Natural killer cell treated with Interleukin-12 subunit alpha and Interleukin-12 subunit beta and Interleukin-15 and Interleukin-18, amount 100 ng/mL, for 72 hours (primary cell): Measurements from ENCODE around the gene TEAD4. TPM values are rescaled to one million over a fixed set of nuclear protein-coding genes. Genes with fewer than 3 reads are reported as not detected.
"Not testable (repeated sequence)": the region's sequence is repeated elsewhere in the genome, so short reads cannot be mapped to it uniquely, and the experiment has no call there.

ENCODE experiments used
- ATAC-seq, 2 donors: fragments of 150-1000 bp; cut with Tn5 transposase in 1 of 2; sonication (Bioruptor Pico), chemical (Tn5 transposase) in 1 of 2; 2 replicates each; pipeline ENCODE4 v1.10.0; 2021
- DNase-seq: peaks from one replicate; pipeline ENCODE4 v3.0.0; 2022; ENCODE audit warnings: low spot score
- H3K27ac Mint-ChIP-seq, 2 donors: 1 replicate in 1 of 2; 2 replicates in 1 of 2; pipeline ENCODE4 v1.8.0; 2022; ENCODE audit warnings: mixed read lengths in 2 of 2, mild to moderate bottlenecking in 1 of 2, moderate library complexity in 1 of 2
- H3K27me3 Mint-ChIP-seq, 2 donors: 1 replicate in 1 of 2; 2 replicates in 1 of 2; pipeline ENCODE4 v1.8.0; 2022; ENCODE audit warnings: mixed read lengths in 2 of 2
- H3K36me3 Mint-ChIP-seq: one replicate; pipeline ENCODE4 v1.8.0; 2022; ENCODE audit warnings: mixed read lengths
- H3K4me1 Mint-ChIP-seq, 2 donors: 1 replicate in 1 of 2; 2 replicates in 1 of 2; pipeline ENCODE4 v1.8.0; 2022; ENCODE audit warnings: low read depth in 2 of 2, mixed read lengths in 2 of 2, mild to moderate bottlenecking in 1 of 2
- H3K4me3 Mint-ChIP-seq: one replicate; pipeline ENCODE4 v1.8.0; 2022; ENCODE audit warnings: mixed read lengths
- H3K9me3 Mint-ChIP-seq: 2 replicates; pipeline ENCODE4 v1.8.0; 2022; ENCODE audit warnings: mixed read lengths
- total RNA-seq, 2 donors: library from RNA; stranded (reverse); gene quantifications; one replicate each; pipeline ENCODE4 v1.2.3, GENCODE V29; 2022

TEAD4 gene
- total RNA-seq, 2 donors from 2014 or later: 0.33 TPM; not detected in 1

DNA sequence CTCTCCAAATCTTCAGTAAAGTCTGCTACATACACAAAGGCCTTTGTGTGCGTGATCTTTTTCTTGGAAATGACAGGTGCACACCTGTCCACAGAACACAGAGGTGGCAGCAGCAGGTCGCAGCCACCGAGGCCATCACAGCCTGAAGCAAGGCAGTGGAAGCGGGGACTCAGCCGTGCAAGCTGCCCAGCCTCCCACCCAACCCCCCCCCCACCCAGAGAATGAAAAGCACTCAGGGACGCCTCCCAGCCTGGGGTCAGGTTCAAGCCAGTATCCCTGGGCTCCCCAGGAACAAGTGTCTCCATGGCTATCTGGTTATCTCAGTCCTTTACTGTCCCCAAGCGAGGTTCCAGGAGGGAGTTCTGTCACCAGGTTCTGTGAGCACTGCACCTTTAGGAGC, 86.8 kb downstream of the TEAD4 start:
- no peak overlapping the region for H3K27ac Mint-ChIP-seq
- H3K4me1 Mint-ChIP-seq: no peaks in the 10 kb centered on the region
- H3K36me3 Mint-ChIP-seq: no peaks in the 10 kb centered on the region
- no peaks in the 10 kb centered on the region for H3K9me3 Mint-ChIP-seq
- no peak overlapping the region for H3K4me3 Mint-ChIP-seq
- no peak for ATAC-seq
- H3K27me3 Mint-ChIP-seq: peaks cover 19 to 23% of the 10 kb centered on the region in 2 donors
- DNase-seq: no peak

- DNase-seq (no peak), ATAC-seq (no peak)
- H3K27me3 Mint-ChIP-seq: peaks cover 18 to 26% of the 10 kb centered on the region in 2 donors
- no peaks in the 10 kb centered on the region for H3K9me3 Mint-ChIP-seq
- no peak overlapping the region for H3K27ac Mint-ChIP-seq
- no peaks in the 10 kb centered on the region for H3K36me3 Mint-ChIP-seq
- H3K4me1 Mint-ChIP-seq: no peaks in the 10 kb centered on the region
- H3K4me3 Mint-ChIP-seq: no peak overlapping the region
These were observed 87.4 kb downstream of the TEAD4 start for GRCh38 chr12:3046441-3047200.

- DNase-seq (no peak), ATAC-seq (no peak)
- Mint-ChIP-seq H3K36me3 (no peaks in the 10 kb centered on the region), H3K4me3 (no peak overlapping the region), H3K27ac (no peak overlapping the region), H3K27me3 (peaks cover 12 to 22% of the 10 kb centered on the region in 2 donors), H3K4me1 (no peaks in the 10 kb centered on the region), H3K9me3 (no peaks in the 10 kb centered on the region)
These were observed 88.8 kb downstream of the TEAD4 start for GRCh38 chr12:3047961-3048360.

GRCh38 chr12:3048540-3048939, 89.3 kb downstream of the TEAD4 start:
- Mint-ChIP-seq H3K4me3 (no peak overlapping the region), H3K27ac (no peak overlapping the region), H3K9me3 (no peaks in the 10 kb centered on the region), H3K4me1 (no peaks in the 10 kb centered on the region), H3K27me3 (peaks cover 6 to 16% of the 10 kb centered on the region in 2 donors), H3K36me3 (no peaks in the 10 kb centered on the region)
- ATAC-seq: no peak
- DNase-seq: no peak

DNA sequence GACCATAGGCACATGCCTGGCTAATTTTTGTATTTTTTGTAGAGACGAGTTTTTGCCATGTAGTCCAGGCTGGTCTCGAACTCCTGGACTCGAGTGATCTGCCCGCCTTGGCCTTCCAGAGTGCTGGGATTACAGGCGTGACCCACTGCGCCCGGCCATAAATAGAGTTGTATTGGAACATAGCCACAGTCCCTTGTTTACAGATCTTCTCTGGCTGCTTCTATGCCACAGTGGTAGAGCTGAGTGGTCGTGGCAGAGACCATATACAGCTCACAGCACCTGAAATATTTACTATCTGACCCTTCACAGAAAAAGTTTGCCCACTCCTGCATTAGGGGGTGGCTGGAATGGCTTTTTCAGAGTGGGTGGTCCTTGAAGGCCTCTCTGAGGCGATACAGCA, 90.0 kb downstream of the TEAD4 start:
- H3K4me1 Mint-ChIP-seq: no peaks in the 10 kb centered on the region
- H3K27me3 Mint-ChIP-seq: peaks cover 0 to 14% of the 10 kb centered on the region in 2 donors
- no peaks in the 10 kb centered on the region for H3K9me3 Mint-ChIP-seq
- H3K27ac Mint-ChIP-seq: no peak overlapping the region
- no peaks in the 10 kb centered on the region for H3K36me3 Mint-ChIP-seq
- no peak overlapping the region for H3K4me3 Mint-ChIP-seq
- DNase-seq (no peak), ATAC-seq (no peak)

- Mint-ChIP-seq H3K4me3 (no peak overlapping the region), H3K27ac (no peak overlapping the region), H3K4me1 (no peaks in the 10 kb centered on the region), H3K36me3 (no peaks in the 10 kb centered on the region), H3K9me3 (no peaks in the 10 kb centered on the region), H3K27me3 (peaks cover 0 to 14% of the 10 kb centered on the region in 2 donors)
- DNase-seq (no peak), ATAC-seq (no peak)
These were observed 90.5 kb downstream of the TEAD4 start for GRCh38 chr12:3049611-3050249.

DNA sequence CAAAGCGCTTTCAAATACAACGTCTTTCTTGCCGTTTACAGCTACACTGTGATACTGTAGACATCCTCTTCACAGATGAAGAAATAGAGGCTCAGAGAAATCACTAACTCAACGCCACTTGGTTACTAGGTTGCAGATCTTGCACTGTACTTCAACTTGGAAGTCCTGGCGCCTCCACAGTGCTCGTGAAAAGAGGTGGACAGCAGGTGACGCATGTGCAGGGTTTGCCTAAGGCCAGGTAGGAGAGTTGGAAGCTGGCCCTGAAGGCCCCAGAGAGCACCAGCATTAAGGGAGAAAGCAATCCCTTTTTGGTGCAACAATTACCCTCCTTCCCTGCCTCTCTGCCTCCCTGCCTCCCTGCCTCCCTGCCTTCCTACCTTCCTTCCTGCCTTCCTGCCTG, 95.2 kb downstream of the TEAD4 start:
- ATAC-seq (no peak), DNase-seq (no peak)
- Mint-ChIP-seq H3K9me3 (no peaks in the 10 kb centered on the region), H3K27me3 (peaks cover 0 to 9% of the 10 kb centered on the region in 2 donors), H3K27ac (no peak overlapping the region), H3K4me3 (no peak overlapping the region), H3K4me1 (no peaks in the 10 kb centered on the region), H3K36me3 (no peaks in the 10 kb centered on the region)

- Mint-ChIP-seq H3K27ac (no peak overlapping the region), H3K4me3 (no peak overlapping the region), H3K4me1 (no peaks in the 10 kb centered on the region), H3K27me3 (peaks cover 6 to 13% of the 10 kb centered on the region in 2 donors), H3K36me3 (no peaks in the 10 kb centered on the region), H3K9me3 (no peaks in the 10 kb centered on the region)
- DNase-seq (no peak), ATAC-seq (no peak)
These were observed 96.0 kb downstream of the TEAD4 start for GRCh38 chr12:3055026-3055703.

GRCh38 chr12:3055704-3056467, 96.7 kb downstream of the TEAD4 start:
- Mint-ChIP-seq H3K27ac (no peak overlapping the region), H3K27me3 (peaks cover 11 to 14% of the 10 kb centered on the region in 2 donors), H3K9me3 (no peaks in the 10 kb centered on the region), H3K4me1 (no peaks in the 10 kb centered on the region), H3K4me3 (no peak overlapping the region), H3K36me3 (no peaks in the 10 kb centered on the region)
- DNase-seq (no peak), ATAC-seq (no peak)

GRCh38 chr12:3061059-3061458, 101.9 kb downstream of the TEAD4 start:
- H3K27ac Mint-ChIP-seq: no peak overlapping the region
- peaks cover 9% of the 10 kb centered on the region for H3K36me3 Mint-ChIP-seq
- no peak for DNase-seq
- H3K27me3 Mint-ChIP-seq: peaks cover 28 to 46% of the 10 kb centered on the region in 2 donors
- H3K9me3 Mint-ChIP-seq: no peaks in the 10 kb centered on the region
- no peaks in the 10 kb centered on the region for H3K4me1 Mint-ChIP-seq
- ATAC-seq: peak in 1 of 2 donors; percentile 17
- no peak overlapping the region for H3K4me3 Mint-ChIP-seq

GRCh38 chr12:3061501-3062215, 102.5 kb downstream of the TEAD4 start:
- H3K27me3 Mint-ChIP-seq: peaks cover 30 to 46% of the 10 kb centered on the region in 2 donors

GRCh38 chr12:3065300-3065699, 106.1 kb downstream of the TEAD4 start:
- peaks cover 38 to 46% of the 10 kb centered on the region in 2 donors for H3K27me3 Mint-ChIP-seq
- H3K27ac Mint-ChIP-seq: no peak overlapping the region
- ATAC-seq: no peak
- no peak overlapping the region for H3K4me3 Mint-ChIP-seq
- peaks cover 9% of the 10 kb centered on the region for H3K36me3 Mint-ChIP-seq
- H3K9me3 Mint-ChIP-seq: no peaks in the 10 kb centered on the region
- DNase-seq: no peak
- no peaks in the 10 kb centered on the region for H3K4me1 Mint-ChIP-seq

More at GRCh38 chr12:3061501-3062215, 102.5 kb downstream of the TEAD4 start:
- peak in 1 of 2 donors; percentile 20 for ATAC-seq
- Mint-ChIP-seq H3K36me3 (peaks cover 9% of the 10 kb centered on the region), H3K4me1 (no peaks in the 10 kb centered on the region), H3K27ac (no peak overlapping the region), H3K9me3 (no peaks in the 10 kb centered on the region), H3K4me3 (no peak overlapping the region)
- DNase-seq: no peak

DNA sequence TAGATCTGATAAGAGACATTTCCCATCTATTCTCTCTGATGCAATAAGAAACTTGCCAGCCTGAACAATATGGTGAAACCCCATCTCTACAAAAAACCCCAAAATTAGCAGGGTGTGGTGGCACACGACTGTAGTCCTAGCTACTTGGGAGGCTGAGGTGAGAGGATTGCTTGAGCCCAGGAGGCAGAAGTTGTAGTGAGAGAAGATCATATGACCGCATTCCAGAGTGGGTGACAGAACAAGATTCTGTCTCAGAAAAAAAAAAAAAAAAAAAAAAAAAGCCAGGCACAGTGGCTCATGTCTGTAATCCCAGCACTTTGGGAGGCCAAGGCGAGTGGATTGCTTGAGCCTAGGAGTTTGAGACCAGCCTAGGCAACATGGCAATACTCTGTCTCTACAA, 106.6 kb downstream of the TEAD4 start:
- not testable (repeated sequence) for H3K4me3 Mint-ChIP-seq, ATAC-seq, H3K36me3 Mint-ChIP-seq, H3K4me1 Mint-ChIP-seq, H3K9me3 Mint-ChIP-seq, DNase-seq, H3K27ac Mint-ChIP-seq
- H3K27me3 Mint-ChIP-seq: peaks cover 35 to 42% of the 10 kb centered on the region in 2 donors
